Measurements from ENCODE around the gene PTPRQ. TPM values are rescaled to one million over a fixed set of nuclear protein-coding genes. Genes with fewer than 3 reads are reported as not detected.

PTPRQ gene
- total RNA-seq, 3 donors from 2014 or later: 0.66 to 8.0 (median 4.0) TPM

DNA sequence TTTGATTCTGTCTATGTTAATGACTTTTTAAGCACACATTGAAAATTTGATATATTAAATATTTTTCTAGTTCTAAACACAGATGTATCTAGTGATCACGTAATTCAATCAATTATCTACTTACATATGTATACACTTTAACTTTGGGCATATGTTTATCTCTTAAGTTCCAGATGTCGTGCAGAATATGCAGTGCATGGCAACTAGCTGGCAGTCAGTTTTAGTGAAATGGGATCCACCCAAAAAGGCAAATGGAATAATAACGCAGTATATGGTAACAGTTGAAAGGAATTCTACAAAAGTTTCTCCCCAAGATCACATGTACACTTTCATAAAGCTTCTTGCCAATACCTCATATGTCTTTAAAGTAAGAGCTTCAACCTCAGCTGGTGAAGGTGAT, 105.3 kb downstream of the PTPRQ start:
- no peak for DNase-seq (ENCODE audit: low spot score in 2 of 2)
- intact Hi-C loops (cut with DNase I; ENCODE audit: low total_unique reads): no loop called here
- no peak overlapping the region for H3K4me3 ChIP-seq
- H3K27me3 ChIP-seq: no peaks in the 10 kb centered on the region
- TF ChIP-seq POLR2A (IDR thresholded peaks at IDR 0.05) (no peak), POLR2AphosphoS5 (IDR thresholded peaks at IDR 0.05) (no peak)
- TF ChIP-seq, protein P1, sequence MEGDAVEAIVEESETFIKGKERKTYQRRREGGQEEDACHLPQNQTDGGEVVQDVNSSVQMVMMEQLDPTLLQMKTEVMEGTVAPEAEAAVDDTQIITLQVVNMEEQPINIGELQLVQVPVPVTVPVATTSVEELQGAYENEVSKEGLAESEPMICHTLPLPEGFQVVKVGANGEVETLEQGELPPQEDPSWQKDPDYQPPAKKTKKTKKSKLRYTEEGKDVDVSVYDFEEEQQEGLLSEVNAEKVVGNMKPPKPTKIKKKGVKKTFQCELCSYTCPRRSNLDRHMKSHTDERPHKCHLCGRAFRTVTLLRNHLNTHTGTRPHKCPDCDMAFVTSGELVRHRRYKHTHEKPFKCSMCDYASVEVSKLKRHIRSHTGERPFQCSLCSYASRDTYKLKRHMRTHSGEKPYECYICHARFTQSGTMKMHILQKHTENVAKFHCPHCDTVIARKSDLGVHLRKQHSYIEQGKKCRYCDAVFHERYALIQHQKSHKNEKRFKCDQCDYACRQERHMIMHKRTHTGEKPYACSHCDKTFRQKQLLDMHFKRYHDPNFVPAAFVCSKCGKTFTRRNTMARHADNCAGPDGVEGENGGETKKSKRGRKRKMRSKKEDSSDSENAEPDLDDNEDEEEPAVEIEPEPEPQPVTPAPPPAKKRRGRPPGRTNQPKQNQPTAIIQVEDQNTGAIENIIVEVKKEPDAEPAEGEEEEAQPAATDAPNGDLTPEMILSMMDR (IDR thresholded peaks at IDR 0.05): no peak
- no peak overlapping the region for H3K27ac ChIP-seq
- H3K36me3 ChIP-seq: no peaks in the 10 kb centered on the region
- no peaks in the 10 kb centered on the region for H3K9me3 ChIP-seq
- no peaks in the 10 kb centered on the region for H3K4me1 ChIP-seq

DNA sequence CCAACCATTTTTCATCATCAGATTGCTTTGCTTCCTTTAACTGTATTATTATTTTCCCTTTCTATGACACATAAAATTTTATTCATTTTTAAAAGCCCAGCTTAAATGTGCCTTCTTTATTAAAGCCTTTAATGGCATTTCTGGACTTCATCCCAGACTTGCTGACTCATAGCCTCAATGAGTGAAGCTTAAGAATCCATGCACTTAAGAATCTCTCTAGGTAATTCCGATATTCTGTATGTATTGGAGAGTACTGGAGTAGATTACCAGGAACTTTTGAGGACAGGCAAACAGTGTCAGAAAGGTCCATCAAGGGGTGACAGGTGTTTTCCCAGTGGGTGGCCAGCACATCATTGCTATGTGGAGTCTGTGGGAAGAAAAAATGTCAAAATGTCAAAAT, 107.9 kb downstream of the PTPRQ start:
- no peak overlapping the region for H3K4me3 ChIP-seq
- no peaks in the 10 kb centered on the region for H3K9me3 ChIP-seq
- no peaks in the 10 kb centered on the region for H3K36me3 ChIP-seq
- no peak for TF ChIP-seq POLR2AphosphoS5 (IDR thresholded peaks at IDR 0.05)
- TF ChIP-seq POLR2A (IDR thresholded peaks at IDR 0.05): no peak
- no peaks in the 10 kb centered on the region for H3K4me1 ChIP-seq
- H3K27ac ChIP-seq: no peak overlapping the region
- DNase-seq (ENCODE audit: low spot score in 2 of 2): no peak
- no peaks in the 10 kb centered on the region for H3K27me3 ChIP-seq
- intact Hi-C loops (cut with DNase I; ENCODE audit: low total_unique reads): no loop called here

DNA sequence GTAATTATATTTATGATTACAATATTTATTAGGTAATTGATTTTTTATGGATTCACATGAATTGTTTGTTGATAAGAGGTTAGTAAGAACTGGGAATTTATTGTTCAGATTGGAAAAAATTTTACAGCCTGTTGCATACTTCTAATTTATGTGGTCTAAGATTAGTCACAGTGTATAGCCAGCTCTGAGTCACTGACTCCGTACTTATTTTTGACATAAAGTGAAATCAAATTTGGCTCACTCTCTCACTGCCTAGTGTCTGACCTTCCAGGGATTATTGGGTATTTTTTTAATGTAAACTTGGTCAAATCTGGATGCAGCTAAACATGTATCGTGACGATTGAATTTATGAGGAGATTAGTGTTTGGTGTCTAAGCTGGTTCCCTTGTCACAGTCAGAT, 109.3 kb downstream of the PTPRQ start:
- no peak overlapping the region for H3K4me3 ChIP-seq
- no peaks in the 10 kb centered on the region for H3K36me3 ChIP-seq
- no peaks in the 10 kb centered on the region for H3K27me3 ChIP-seq
- no peak for DNase-seq (ENCODE audit: low spot score in 2 of 2)
- H3K9me3 ChIP-seq: no peaks in the 10 kb centered on the region
- no peaks in the 10 kb centered on the region for H3K4me1 ChIP-seq
- no peak overlapping the region for H3K27ac ChIP-seq
- intact Hi-C loops (cut with DNase I; ENCODE audit: low total_unique reads): no loop called here
- TF ChIP-seq POLR2A (IDR thresholded peaks at IDR 0.05) (no peak), POLR2AphosphoS5 (IDR thresholded peaks at IDR 0.05) (no peak)
- TF ChIP-seq, protein P1 (IDR thresholded peaks at IDR 0.05): no peak

DNA sequence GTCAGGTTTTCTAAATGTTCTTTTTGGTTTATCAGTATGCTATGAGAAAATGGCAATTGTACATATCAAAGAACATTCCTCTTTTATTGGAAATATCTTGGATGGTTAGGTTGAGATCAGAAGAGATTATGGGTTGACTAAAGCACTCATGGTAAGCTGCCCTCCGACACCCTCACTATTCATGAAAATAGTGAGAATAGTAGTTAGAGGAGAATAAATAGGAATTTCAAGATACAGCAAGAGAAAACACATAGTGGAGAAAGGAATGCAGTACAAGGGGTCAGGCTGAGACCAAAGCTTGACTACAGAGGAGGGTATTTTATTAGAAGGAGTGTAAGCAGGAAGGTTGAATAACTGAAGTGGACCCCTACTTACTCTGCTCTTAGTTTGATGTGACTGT, 112.5 kb downstream of the PTPRQ start:
- Histone ChIP-seq H3K27ac (no peak overlapping the region), H3K9me3 (no peaks in the 10 kb centered on the region), H3K36me3 (no peaks in the 10 kb centered on the region), H3K4me1 (no peaks in the 10 kb centered on the region), H3K27me3 (no peaks in the 10 kb centered on the region), H3K4me3 (no peak overlapping the region)
- TF ChIP-seq POLR2A (IDR thresholded peaks at IDR 0.05) (no peak), POLR2AphosphoS5 (IDR thresholded peaks at IDR 0.05) (no peak)
- TF ChIP-seq, protein P1 (IDR thresholded peaks at IDR 0.05): no peak
- intact Hi-C loops (cut with DNase I; ENCODE audit: low total_unique reads): loop anchor here (5.0 kb wide), 1 partner anchor 594 kb away; no protein-coding TSS in a partner anchor
- DNase-seq (ENCODE audit: low spot score in 2 of 2): no peak

DNA sequence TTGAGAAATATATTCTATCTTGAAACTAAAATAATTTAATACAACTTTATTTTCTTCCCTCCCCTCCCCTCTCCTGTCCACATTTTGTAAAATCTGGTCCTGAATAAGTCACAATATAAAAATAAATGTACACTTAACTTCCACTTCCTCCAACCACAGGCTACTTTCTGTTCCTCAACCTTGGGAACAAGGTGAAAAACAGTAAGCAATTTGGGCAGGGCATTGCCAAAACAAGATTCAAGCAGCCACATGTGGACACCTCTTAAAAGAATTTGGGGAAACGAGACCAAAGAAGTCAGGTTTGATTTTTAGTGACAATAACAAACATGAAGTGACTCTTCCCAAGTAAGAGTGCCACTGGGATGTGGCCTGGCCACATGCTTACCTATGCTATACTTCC, 115.7 kb downstream of the PTPRQ start:
- Histone ChIP-seq H3K27ac (no peak overlapping the region), H3K27me3 (no peaks in the 10 kb centered on the region), H3K36me3 (no peaks in the 10 kb centered on the region), H3K9me3 (no peaks in the 10 kb centered on the region), H3K4me1 (no peaks in the 10 kb centered on the region), H3K4me3 (no peak overlapping the region)
- intact Hi-C loops (cut with DNase I; ENCODE audit: low total_unique reads): loop anchor here (5.0 kb wide), 1 partner anchor 597 kb away; no protein-coding TSS in a partner anchor
- TF ChIP-seq POLR2A (IDR thresholded peaks at IDR 0.05): no peak
- TF ChIP-seq, protein P1 (IDR thresholded peaks at IDR 0.05): no peak
- no peak for TF ChIP-seq POLR2AphosphoS5 (IDR thresholded peaks at IDR 0.05)
- DNase-seq (ENCODE audit: low spot score in 2 of 2): no peak

DNA sequence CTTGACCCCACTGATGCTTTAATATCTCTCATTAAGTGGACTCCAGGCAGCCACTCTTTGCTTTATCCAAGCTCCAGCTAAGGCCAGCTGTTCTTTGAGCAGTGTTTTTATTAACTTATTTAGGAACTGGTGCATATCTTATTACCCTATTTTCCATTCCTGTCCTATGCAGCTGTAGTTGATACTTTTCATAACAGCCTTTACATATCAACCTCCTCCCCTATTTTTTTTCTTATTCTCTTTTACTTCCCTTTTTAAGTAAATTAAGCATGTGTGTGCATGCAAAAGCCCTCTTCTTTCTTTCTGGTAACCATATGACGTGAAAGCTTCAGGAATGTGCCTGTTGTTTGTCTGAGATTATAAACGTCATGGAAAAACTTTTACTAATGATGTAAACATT, 121.2 kb downstream of the PTPRQ start:
- no peak for DNase-seq (ENCODE audit: low spot score in 2 of 2)
- no peak overlapping the region for H3K4me3 ChIP-seq
- no peaks in the 10 kb centered on the region for H3K4me1 ChIP-seq
- intact Hi-C loops (cut with DNase I; ENCODE audit: low total_unique reads): no loop called here
- H3K36me3 ChIP-seq: no peaks in the 10 kb centered on the region
- no peak overlapping the region for H3K27ac ChIP-seq
- TF ChIP-seq, protein P1 (IDR thresholded peaks at IDR 0.05): no peak
- no peak for TF ChIP-seq POLR2AphosphoS5 (IDR thresholded peaks at IDR 0.05)
- no peak for TF ChIP-seq POLR2A (IDR thresholded peaks at IDR 0.05)
- H3K9me3 ChIP-seq: no peaks in the 10 kb centered on the region
- no peaks in the 10 kb centered on the region for H3K27me3 ChIP-seq
